PFSK-1 (cell line): ENCODE data around the gene MEPE.

ENCODE experiments used
- POLR2AphosphoS5 ChIP-seq: IDR thresholded peaks from 2 replicates; pipeline ENCODE4 v1.6.1; 2012; ENCODE audit warnings: low read depth, mild to moderate bottlenecking, control low read depth, low read length, moderate library complexity
- TF ChIP-seq, protein P1 (sequence below), 2 experiments: IDR thresholded peaks; 2 replicates each; pipeline versions ENCODE4 v1.6.1 to v1.8.0; 2011 to 2012; ENCODE audit warnings: low read depth in 2 of 2, low read length in 2 of 2, control low read depth in 1 of 2, inconsistent platforms in 1 of 2, mild to moderate bottlenecking in 1 of 2, moderate library complexity in 1 of 2; ENCODE audit not compliant: insufficient read depth in 1 of 2

GRCh38 chr4:87882861-87883260 is 50.1 kb downstream of the MEPE start:
- TF ChIP-seq, protein P1, sequence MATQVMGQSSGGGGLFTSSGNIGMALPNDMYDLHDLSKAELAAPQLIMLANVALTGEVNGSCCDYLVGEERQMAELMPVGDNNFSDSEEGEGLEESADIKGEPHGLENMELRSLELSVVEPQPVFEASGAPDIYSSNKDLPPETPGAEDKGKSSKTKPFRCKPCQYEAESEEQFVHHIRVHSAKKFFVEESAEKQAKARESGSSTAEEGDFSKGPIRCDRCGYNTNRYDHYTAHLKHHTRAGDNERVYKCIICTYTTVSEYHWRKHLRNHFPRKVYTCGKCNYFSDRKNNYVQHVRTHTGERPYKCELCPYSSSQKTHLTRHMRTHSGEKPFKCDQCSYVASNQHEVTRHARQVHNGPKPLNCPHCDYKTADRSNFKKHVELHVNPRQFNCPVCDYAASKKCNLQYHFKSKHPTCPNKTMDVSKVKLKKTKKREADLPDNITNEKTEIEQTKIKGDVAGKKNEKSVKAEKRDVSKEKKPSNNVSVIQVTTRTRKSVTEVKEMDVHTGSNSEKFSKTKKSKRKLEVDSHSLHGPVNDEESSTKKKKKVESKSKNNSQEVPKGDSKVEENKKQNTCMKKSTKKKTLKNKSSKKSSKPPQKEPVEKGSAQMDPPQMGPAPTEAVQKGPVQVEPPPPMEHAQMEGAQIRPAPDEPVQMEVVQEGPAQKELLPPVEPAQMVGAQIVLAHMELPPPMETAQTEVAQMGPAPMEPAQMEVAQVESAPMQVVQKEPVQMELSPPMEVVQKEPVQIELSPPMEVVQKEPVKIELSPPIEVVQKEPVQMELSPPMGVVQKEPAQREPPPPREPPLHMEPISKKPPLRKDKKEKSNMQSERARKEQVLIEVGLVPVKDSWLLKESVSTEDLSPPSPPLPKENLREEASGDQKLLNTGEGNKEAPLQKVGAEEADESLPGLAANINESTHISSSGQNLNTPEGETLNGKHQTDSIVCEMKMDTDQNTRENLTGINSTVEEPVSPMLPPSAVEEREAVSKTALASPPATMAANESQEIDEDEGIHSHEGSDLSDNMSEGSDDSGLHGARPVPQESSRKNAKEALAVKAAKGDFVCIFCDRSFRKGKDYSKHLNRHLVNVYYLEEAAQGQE (IDR thresholded peaks at IDR 0.05; ENCODE audit: insufficient read depth in 1 of 2, low read depth in 2 of 2, low read length in 2 of 2) = no peak
- no peak for TF ChIP-seq POLR2AphosphoS5
